Heart left ventricle (tissue), 16 donors: ENCODE data around the gene RESP18. TPM values are rescaled to one million over a fixed set of nuclear protein-coding genes. Genes with fewer than 3 reads are reported as not detected.

ENCODE experiments used
- ATAC-seq, 4 donors: fragments of 200-7000 bp; cut with Tn5 transposase; one replicate each; pipeline ENCODE4 v1.9.1; 2020 to 2022; ENCODE audit warnings: moderate library complexity in 4 of 4, mild to moderate bottlenecking in 3 of 4, moderate number of reproducible peaks in 1 of 4
- DNase-seq, 5 donors: peaks; one replicate each; pipeline ENCODE4 v3.0.0-alpha.2; 2020
- H3K27ac ChIP-seq, 12 donors: fragments of 200-600 bp; sonication (generic) in 4 of 12; one replicate each; pipeline versions ENCODE4 v1.5.0 to v1.8.0; 2016 to 2022; ENCODE audit warnings: mild to moderate bottlenecking in 2 of 12
- H3K27me3 ChIP-seq, 9 donors: fragments of 200-600 bp; sonication (generic) in 2 of 9; one replicate each; pipeline versions ENCODE4 v1.5.1 to v1.8.0; 2016 to 2022; ENCODE audit warnings: mild to moderate bottlenecking in 3 of 9
- H3K36me3 ChIP-seq, 9 donors: fragments of 200-600 bp; sonication (generic) in 2 of 9; one replicate each; pipeline versions ENCODE4 v1.5.0 to v1.8.0; 2018 to 2022; ENCODE audit warnings: mild to moderate bottlenecking in 2 of 9
- H3K4me1 ChIP-seq, 12 donors: fragments of 200-600 bp; sonication (generic) in 4 of 12; one replicate each; pipeline versions ENCODE4 v1.5.0 to v1.8.0; 2016 to 2022; ENCODE audit warnings: mild to moderate bottlenecking in 3 of 12
- H3K4me3 ChIP-seq, 12 donors: fragments of 200-600 bp; sonication (generic) in 4 of 12; one replicate each; pipeline versions ENCODE4 v1.5.0 to v1.8.0; 2017 to 2022; ENCODE audit warnings: mild to moderate bottlenecking in 9 of 12, moderate library complexity in 4 of 12
- H3K9me3 ChIP-seq, 12 donors: fragments of 200-600 bp; sonication (generic) in 4 of 12; one replicate each; pipeline versions ENCODE4 v1.5.0 to v1.8.0; 2016 to 2022; ENCODE audit warnings: mild to moderate bottlenecking in 1 of 12
- POLR2A ChIP-seq, 2 donors: fragments of 450-650 bp; IDR thresholded peaks; one replicate each; pipeline ENCODE4 v1.6.1; 2017; ENCODE audit warnings: antibody characterized with exemption in 2 of 2, mild to moderate bottlenecking in 2 of 2, moderate library complexity in 2 of 2
- WGBS, 4 donors: extraction: QIAGEN DNeasy Blood & Tissue Kit in 2 of 4; methylation state at CpG; one replicate each; pipeline versions ENCODE4 v1.1.5 to v1.1.7; 2013 to 2018; 5-methylcytosine and 5-hydroxymethylcytosine counted together
- intact Hi-C, 10 donors: fragments of 100-400 bp; cut with DNase I; formaldehyde crosslinking; loops; one replicate each; pipeline versions ENCODE4 v1.11.1 to v1.14.2; 2022
- polyA plus RNA-seq, 2 donors: library from polyadenylated mRNA; stranded (reverse); fragments of 200-250 nt; gene quantifications; one replicate each; pipeline ENCODE4 v1.2.3, GENCODE V29; 2013
- total RNA-seq, 9 donors: library from RNA; depleted of rRNA in 2 of 9; stranded (reverse); fragments of >200 nt in 2 of 9; fragmentation: NEBNext Ultra II Directional in 3 of 9; extraction: Animal tissue kit (Norgen Biotek cat#: 25700) in 3 of 9; gene quantifications; one replicate each; pipeline versions ENCODE4 v1.1.0 to v1.2.4, GENCODE V29; 2016 to 2023
- TF ChIP-seq, protein P1 (sequence below), 12 donors: fragments of 200-600 bp; sonication (generic) in 4 of 12; IDR thresholded peaks; one replicate each; pipeline versions ENCODE4 v1.5.0 to v1.8.0; 2018 to 2022; ENCODE audit warnings: antibody characterized with exemption in 12 of 12, mild to moderate bottlenecking in 5 of 12
- donor health status: ischemic (EF 13 %, LVEDD 7.1; RV severe dilation, severe dysfunction).
- donor health status: healthy with polysubstance abuse.
- donor health status: DM: no; HTN: yes; CAD: no.
- donor health status: DM: no; HTN: no; CAD: no.
- donor health status: ischemic (EF 25% LVEDD 6.9; RV normal size, moderate dysfunction).
- donor health status: ischemic (EF 25% LVEDD 5.7; RV mildly dilated, moderate dysfunction).
- donor health status: healthy.
- donor health status: DM: yes; HTN: yes; CAD: no.
- donor health status: ischemic (EF 35%, LVEDD 5.7; RV mildly dilated, moderate dysfunction).
- donor health status: nonischemic (EF 11% LVEDD 7.7; RV severe dilation, severe dysfunction).
- donor health status: DM: yes; HTN: yes; CAD: no.
- donor health status: PGD.
- donor health status: ischemic (EF 29% LVEDD 5.4; RV normal size, mild dysfunction).
- donor health status: nonischemic (EF 23%, LVEDD 6.1; RV moderate dilation, normal function).

Gene RESP18
- total and polyA plus RNA-seq, 11 donors, result not detected

DNA sequence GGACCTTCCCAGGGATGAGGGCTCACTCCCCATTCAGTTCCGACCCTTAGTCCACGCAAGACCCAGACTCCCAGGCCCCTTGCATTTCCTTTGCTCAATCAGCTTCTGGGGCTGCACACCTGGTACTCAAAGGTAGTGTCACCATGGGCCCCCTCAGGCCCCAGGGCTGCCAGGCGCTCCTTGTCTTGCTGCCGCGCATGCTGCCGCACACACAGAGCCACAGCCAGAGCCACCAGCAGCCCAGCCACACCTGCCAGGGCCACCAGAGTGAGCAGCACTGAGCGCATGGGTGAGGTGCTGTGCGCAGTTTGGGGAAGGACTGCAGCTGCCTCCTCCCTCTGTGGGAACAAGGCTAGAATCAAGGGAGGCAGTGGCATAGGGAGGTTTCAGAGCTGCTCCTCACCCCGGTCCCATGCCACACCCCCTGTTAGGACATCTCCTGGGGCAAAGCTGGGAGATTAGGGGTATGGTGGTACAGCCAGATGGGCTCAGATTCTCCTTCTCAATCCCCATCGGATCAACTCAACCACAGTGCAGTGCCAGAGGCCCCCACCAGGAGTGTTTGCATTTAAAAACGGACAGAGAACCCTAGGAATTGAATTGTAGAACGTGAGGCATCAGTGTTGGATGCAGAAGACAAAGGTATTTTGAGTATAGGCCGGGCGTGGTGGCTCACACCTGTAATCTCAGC is 34.6 kb downstream of the RESP18 start:
- H3K9me3 ChIP-seq, result no peaks in the 10 kb centered on the region
- intact Hi-C loops, result loop anchor here in 9 of 10 donors (1.0 to 10.0 kb wide), 13 partner anchors 21 to 243 kb away; partner anchors contain the start of genes NHEJ1 (in 7 of the 9), CNPPD1 (in 3 of the 9), RETREG2 (in 3 of the 9) and DNPEP (in 2 of the 9)
- peaks cover 0 to 29% (median 8%) of the 10 kb centered on the region in 9 donors for H3K27me3 ChIP-seq
- H3K36me3 ChIP-seq, result no peaks in the 10 kb centered on the region
- H3K27ac ChIP-seq, result no peak overlapping the region
- TF ChIP-seq, protein P1, sequence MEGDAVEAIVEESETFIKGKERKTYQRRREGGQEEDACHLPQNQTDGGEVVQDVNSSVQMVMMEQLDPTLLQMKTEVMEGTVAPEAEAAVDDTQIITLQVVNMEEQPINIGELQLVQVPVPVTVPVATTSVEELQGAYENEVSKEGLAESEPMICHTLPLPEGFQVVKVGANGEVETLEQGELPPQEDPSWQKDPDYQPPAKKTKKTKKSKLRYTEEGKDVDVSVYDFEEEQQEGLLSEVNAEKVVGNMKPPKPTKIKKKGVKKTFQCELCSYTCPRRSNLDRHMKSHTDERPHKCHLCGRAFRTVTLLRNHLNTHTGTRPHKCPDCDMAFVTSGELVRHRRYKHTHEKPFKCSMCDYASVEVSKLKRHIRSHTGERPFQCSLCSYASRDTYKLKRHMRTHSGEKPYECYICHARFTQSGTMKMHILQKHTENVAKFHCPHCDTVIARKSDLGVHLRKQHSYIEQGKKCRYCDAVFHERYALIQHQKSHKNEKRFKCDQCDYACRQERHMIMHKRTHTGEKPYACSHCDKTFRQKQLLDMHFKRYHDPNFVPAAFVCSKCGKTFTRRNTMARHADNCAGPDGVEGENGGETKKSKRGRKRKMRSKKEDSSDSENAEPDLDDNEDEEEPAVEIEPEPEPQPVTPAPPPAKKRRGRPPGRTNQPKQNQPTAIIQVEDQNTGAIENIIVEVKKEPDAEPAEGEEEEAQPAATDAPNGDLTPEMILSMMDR (IDR thresholded peaks at IDR 0.05), result no peak
- TF ChIP-seq POLR2A (IDR thresholded peaks at IDR 0.05), result no peak
- ATAC-seq, result no peak
- 75 to 85% (median 83%) methylated on average over 10 to 14 of the region's 14 CpGs for WGBS, 4 donors
- no peak overlapping the region for H3K4me3 ChIP-seq
- H3K4me1 ChIP-seq, result peaks cover 0 to 20% (median 9%) of the 10 kb centered on the region in 12 donors
- no peak for DNase-seq

DNA sequence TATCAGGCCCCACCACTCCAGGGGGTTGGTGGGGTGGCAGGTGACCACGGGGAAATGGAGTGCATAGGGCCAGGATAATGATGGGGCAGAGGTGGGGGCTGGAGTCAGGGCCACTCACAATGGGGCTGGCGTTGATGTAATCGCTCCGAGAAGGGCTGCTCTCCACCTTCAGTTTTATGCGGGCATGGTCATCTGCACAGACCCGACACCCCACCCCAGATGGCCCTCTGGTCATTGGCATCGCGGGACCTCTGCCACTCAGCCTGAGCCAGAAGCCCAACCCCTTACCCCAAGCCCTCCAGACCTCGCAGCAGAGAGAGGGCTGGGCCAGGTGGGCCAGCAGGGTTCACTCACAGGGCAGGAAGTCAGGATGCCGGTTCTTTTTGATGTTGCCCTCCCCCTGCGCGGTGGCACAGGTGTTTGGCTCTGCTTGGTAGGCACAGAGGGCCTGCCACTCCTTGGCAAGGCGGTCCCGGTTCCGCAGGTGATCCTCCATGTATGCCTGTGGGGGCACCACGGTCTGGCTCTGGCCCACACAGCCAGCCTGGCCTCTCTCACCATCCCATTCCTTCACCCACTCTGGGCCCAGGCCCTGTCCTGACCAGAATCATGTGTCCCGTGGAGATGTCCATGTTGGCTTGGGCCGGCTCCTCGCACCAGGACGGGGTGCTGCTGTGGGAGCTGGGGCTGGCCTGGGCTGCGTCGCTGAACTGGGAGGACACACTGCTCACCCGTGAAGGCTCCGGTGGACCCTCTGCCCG is 35.7 kb downstream of the RESP18 start:
- 86 to 92% (median 88%) methylated on average over 10 to 25 of the region's 25 CpGs for WGBS, 4 donors
- TF ChIP-seq, protein P1 (IDR thresholded peaks at IDR 0.05), result no peak
- no peak for TF ChIP-seq POLR2A (IDR thresholded peaks at IDR 0.05)
- Histone ChIP-seq H3K4me1 (peaks cover 0 to 20% (median 9%) of the 10 kb centered on the region in 12 donors), H3K36me3 (no peaks in the 10 kb centered on the region), H3K27me3 (peaks cover 0 to 21% (median under 1%) of the 10 kb centered on the region in 9 donors), H3K4me3 (no peak overlapping the region), H3K27ac (no peak overlapping the region), H3K9me3 (no peaks in the 10 kb centered on the region)
- intact Hi-C loops, result loop anchor here in 9 of 10 donors (1.0 to 10.0 kb wide), 10 partner anchors 20 to 242 kb away; partner anchors contain the start of genes CNPPD1 (in 3 of the 9), NHEJ1 (in 3 of the 9), RETREG2 (in 3 of the 9) and DNPEP (in 2 of the 9)
- ATAC-seq, result no peak
- DNase-seq, result no peak

DNA sequence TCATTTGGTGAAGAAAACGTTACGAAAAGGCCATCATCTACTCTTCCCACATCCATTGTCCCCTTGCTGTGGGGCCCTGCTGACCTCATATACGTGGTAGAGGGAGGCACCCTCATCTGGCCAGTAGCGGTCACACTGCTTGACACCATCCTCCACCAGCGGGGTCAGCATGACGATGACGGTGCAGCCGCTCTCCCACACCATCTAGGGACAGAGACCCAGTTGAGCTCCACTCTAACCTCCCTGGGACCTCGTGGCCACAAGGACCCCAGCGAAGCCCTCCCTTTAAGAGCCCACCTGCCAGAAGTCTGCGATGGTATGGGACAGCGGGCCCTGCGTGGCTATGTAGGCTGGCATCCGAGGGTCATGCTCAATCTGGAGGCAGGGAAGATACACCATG is 36.4 kb downstream of the RESP18 start:
- WGBS, 4 donors, result 79 to 86% (median 85%) methylated on average over 11 to 14 of the region's 14 CpGs
- H3K4me1 ChIP-seq, result peaks cover 0 to 20% (median 9%) of the 10 kb centered on the region in 12 donors
- no peak overlapping the region for H3K4me3 ChIP-seq
- intact Hi-C loops, result loop anchor here in 8 of 10 donors (2.0 to 10.0 kb wide), 9 partner anchors 19 to 241 kb away; partner anchors contain the start of genes CNPPD1 (in 3 of the 8), NHEJ1 (in 3 of the 8), RETREG2 (in 3 of the 8) and DNPEP (in 2 of the 8)
- no peaks in the 10 kb centered on the region for H3K9me3 ChIP-seq
- H3K27me3 ChIP-seq, result peaks cover 0 to 18% (median 0%) of the 10 kb centered on the region in 9 donors
- no peak for ATAC-seq
- TF ChIP-seq POLR2A (IDR thresholded peaks at IDR 0.05), result no peak
- TF ChIP-seq, protein P1 (IDR thresholded peaks at IDR 0.05), result no peak
- no peak for DNase-seq
- H3K27ac ChIP-seq, result no peak overlapping the region
- H3K36me3 ChIP-seq, result no peaks in the 10 kb centered on the region
